GM19468 (cell line): Measurements from ENCODE around the gene FADS2.

ENCODE experiments used
- ATAC-seq: cut with Tn5 transposase; IDR thresholded peaks from one replicate; pipeline ENCODE4 v1.9.1; 2021; ENCODE audit warnings: mild to moderate bottlenecking, moderate library complexity, moderate number of reproducible peaks; ENCODE audit not compliant: unreplicated experiment; ENCODE audit errors: extremely low read depth

Gene FADS2

DNA sequence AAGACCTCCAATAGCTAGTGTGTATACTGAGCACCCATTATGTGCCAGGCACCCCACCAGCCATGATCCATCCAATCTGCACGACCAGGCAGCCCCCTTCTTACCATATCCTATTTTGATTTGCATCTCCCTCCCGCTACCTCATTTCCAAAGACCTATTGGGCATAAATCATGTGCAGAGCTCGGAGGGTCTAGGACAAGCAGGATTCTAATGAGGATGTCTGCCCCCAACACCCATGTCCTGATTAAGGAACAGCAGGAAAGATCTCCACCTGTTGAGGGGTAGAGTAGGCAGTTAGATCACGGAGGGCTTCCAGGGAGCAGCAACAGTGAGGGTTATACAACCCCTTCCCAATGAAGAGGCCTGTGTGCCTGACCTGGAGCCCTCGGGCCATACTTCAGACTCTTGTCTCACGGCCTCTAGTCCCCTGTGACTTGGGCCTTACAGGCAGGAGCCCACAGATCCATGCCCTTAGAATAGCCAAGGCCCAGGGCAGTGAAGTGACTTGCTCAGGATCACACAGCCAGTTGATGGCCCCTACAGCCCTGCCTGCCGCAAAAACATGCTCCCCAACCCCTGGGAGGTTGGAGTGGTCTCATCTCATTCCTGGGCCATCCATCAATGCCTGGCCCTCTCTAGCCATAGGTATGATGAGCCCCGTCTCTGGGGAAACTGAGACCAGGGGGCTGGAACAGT is 85.7 kb downstream of the FADS2 start:
- no peak for ATAC-seq

DNA sequence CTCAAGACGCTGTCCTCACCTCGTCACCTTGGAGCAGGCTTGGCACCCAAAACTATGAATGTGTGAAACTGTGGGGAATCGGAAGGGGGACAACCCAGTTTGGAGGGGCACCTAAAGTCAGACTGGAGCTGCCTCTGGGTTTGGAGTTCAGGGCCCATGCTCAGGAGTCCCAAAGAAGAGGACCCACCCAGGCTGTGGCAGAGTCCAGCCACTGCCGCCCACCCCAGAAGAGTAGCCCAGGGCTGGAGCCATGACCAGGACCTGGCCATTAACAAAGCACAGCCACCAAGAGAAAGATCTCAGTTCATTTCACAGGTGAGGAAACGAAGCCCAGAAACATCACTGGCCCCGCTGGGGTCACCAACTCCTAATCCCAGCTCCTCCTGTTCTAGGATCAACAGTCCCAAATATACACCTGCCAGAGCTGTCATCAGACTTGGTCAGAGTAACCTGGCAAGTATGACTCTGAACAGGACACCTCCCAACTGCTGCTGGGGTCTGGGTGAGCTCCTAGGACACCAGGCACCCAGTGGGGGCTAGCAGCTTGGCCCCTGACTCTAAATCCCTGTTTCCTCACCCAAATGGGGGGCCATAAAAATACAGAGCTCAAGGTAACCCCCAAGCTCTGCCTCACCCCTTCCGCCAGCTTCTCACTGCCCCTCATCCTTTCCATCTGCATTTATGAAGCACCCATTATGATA is 86.5 kb downstream of the FADS2 start:
- no peak for ATAC-seq

DNA sequence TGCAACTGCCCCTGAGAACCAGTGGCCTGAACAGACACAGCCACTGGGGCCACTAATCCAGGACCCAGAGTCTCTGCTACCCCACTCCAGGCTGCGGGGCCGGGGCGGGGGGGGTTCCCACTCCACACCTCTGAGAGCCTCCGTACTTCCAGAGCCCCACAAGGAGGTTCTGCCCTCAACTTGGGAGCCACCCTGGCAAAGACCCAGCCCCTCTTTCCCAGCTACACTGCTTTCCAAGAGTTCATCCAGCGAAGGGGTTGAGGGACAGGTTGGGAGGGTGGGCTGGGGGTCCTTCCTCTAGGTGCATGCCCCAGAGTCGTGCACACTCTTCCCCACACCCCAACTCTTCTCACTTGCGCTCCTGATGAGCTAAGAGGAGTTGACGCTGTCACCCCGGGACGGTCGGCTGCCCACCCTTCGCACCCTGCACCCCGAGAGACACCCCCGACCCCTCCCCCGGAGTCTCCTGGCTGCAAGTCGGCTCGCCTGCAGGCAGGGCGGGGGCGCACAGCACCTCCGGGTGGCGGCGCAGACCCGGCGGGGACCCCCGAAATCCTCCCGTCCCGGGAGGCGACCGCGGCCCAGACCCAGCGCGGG is 88.7 kb downstream of the FADS2 start:
- ATAC-seq = no peak
